Mesendoderm (in vitro differentiated cells): Measurements from ENCODE around the gene PBRM1.

Source experiments
- DNase-seq: peaks from one replicate; pipeline ENCODE4 v3.0.0; 2013
- H2AK5ac ChIP-seq: 2 replicates; pipeline ENCODE4 v1.6.1; 2013; ENCODE audit warnings: low read length, inconsistent platforms
- H2BK120ac ChIP-seq: 2 replicates; pipeline ENCODE4 v1.6.1; 2013; ENCODE audit warnings: low read depth, mild to moderate bottlenecking, low read length, moderate library complexity, mixed read lengths
- H2BK15ac ChIP-seq: replicated peaks from 2 replicates; pipeline ENCODE4 v1.6.1; 2013; ENCODE audit warnings: low read depth, mild to moderate bottlenecking, moderate library complexity
- H2BK5ac ChIP-seq: 2 replicates; pipeline ENCODE4 v1.6.1; 2013; ENCODE audit warnings: low read length, inconsistent platforms
- H3K18ac ChIP-seq: 2 replicates; pipeline ENCODE4 v1.6.1; 2013; ENCODE audit warnings: mild to moderate bottlenecking, low read length, mixed read lengths
- H3K23ac ChIP-seq: one replicate; pipeline ENCODE4 v1.6.1; 2013; ENCODE audit warnings: low read length
- H3K27ac ChIP-seq: 2 replicates; pipeline ENCODE4 v1.5.1; 2013; ENCODE audit warnings: low read depth, mild to moderate bottlenecking, inconsistent platforms, low read length, moderate library complexity
- H3K27me3 ChIP-seq: 2 replicates; pipeline ENCODE4 v1.6.1; 2013; ENCODE audit warnings: low read length, control low read depth, mild to moderate bottlenecking, inconsistent platforms; ENCODE audit not compliant: insufficient read depth, poor library complexity
- H3K36me3 ChIP-seq: 2 replicates; pipeline ENCODE4 v1.6.1; 2013; ENCODE audit warnings: low read length, inconsistent platforms; ENCODE audit not compliant: control insufficient read depth, insufficient read depth
- H3K4ac ChIP-seq: one replicate; pipeline ENCODE4 v1.6.1; 2013; ENCODE audit warnings: low read depth, mild to moderate bottlenecking, low read length, moderate library complexity
- H3K4me1 ChIP-seq: 2 replicates; pipeline ENCODE4 v1.6.1; 2013; ENCODE audit warnings: low read depth, low read length, inconsistent platforms; ENCODE audit not compliant: control insufficient read depth
- H3K4me2 ChIP-seq: 2 replicates; pipeline ENCODE4 v1.6.1; 2013; ENCODE audit warnings: low read length
- H3K4me3 ChIP-seq: 2 replicates; pipeline ENCODE4 v1.5.1; 2013; ENCODE audit warnings: mild to moderate bottlenecking, low read length
- H3K56ac ChIP-seq: one replicate; pipeline ENCODE4 v1.6.1; 2013; ENCODE audit warnings: low read length
- H3K79me1 ChIP-seq: 2 replicates; pipeline ENCODE4 v1.6.1; 2013; ENCODE audit warnings: low read length, inconsistent platforms
- H3K79me2 ChIP-seq: 2 replicates; pipeline ENCODE4 v1.6.1; 2013; ENCODE audit warnings: mild to moderate bottlenecking, low read length; ENCODE audit not compliant: control insufficient read depth, insufficient read depth
- H3K9ac ChIP-seq: 2 replicates; pipeline ENCODE4 v1.6.1; 2013; ENCODE audit warnings: low read length, inconsistent platforms
- H4K5ac ChIP-seq: one replicate; pipeline ENCODE4 v1.6.1; 2013; ENCODE audit warnings: low read length
- H4K8ac ChIP-seq: one replicate; pipeline ENCODE4 v1.6.1; 2013; ENCODE audit warnings: low read depth, mild to moderate bottlenecking, control low read depth, low read length, moderate library complexity
- WGBS: extraction: QIAGEN DNeasy Blood & Tissue Kit; methylation state at CpG from one replicate; pipeline ENCODE4 v1.1.7; 2013; ENCODE audit warnings: low lambda C conversion rate, missing lambda C conversion rate; ENCODE audit not compliant: insufficient coverage; ENCODE audit errors: extremely low coverage; 5-methylcytosine and 5-hydroxymethylcytosine counted together

PBRM1 gene

DNA sequence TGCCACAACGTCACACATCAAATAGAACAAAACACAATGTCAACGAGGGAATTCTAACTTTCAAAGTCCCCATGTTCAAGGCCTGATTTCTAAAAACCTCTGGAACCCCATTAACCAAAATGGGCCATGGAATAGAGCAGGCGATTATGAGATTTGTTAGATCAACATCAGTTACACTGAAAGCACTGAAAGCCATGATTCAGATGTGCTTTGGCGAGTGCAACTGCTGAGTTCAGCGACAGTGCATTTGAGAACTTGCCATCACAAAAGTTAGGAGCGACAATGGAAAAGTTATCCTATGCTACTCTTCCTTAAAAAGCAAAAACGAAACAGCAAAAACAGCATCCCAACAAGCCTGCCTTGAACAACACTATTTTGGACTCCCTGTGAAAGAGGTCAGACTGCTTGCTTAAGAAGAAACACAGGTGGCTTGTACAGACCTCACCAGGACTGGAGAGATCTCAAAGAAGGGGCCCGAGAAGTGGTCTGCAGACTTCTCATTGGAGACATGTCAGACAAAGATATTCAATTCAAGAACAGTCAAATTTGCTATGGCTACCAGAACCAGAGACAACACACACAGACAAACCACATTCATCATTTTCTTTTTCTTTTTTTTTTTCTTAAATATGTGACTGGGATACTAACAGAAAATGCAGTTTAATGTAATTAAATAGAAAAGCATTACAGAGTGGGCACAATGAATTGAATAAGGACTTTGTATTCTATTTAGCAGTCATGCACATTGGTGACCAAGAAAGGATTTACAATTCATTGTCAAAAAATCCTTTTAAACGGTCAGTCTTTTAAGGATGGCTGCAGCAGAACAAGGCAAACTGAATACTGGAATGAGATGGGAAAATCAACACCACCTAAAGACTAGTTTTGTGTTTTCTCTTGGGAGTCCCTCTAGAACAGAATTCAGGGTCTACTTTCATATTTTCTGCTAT lies 128.4 kb downstream of the PBRM1 start:
- Histone ChIP-seq H3K4me2 (no peak overlapping the region), H3K79me1 (no peaks in the 10 kb centered on the region), H2AK5ac (no peak overlapping the region), H4K5ac (no peak overlapping the region), H3K4me1 (no peaks in the 10 kb centered on the region), H2BK5ac (no peak overlapping the region), H2BK15ac (no peak overlapping the region), H3K4me3 (no peak overlapping the region), H3K18ac (no peak overlapping the region), H3K27ac (no peak overlapping the region), H3K79me2 (no peaks in the 10 kb centered on the region), H4K8ac (no peak overlapping the region), H3K27me3 (no peaks in the 10 kb centered on the region), H2BK120ac (no peak overlapping the region), H3K9ac (no peak overlapping the region), H3K4ac (no peak overlapping the region), H3K56ac (no peak overlapping the region), H3K23ac (peak overlapping the region; percentile 59), H3K36me3 (peaks cover 8% of the 10 kb centered on the region)
- no peak for DNase-seq
- WGBS = no CpG with 5 or more reads among the region's 9 CpGs

DNA sequence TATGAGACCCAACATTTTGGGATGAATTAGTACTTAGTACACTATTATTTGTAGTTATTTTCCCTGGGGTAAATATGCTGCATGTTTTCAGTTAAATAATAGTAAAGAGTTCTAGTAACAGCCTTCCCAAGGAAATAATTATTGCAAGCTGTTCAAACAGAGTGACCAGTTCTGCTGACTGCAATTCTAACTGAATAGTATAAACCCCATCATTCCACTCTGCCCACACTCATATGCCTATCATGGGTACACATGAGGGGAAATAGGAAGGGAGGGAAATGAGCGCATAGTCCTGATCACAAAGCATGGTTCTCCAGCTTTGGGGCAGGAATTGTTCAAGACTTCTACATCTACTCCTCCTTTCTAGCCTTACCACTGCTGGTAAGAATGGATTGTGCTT lies 130.7 kb downstream of the PBRM1 start:
- no peak overlapping the region for H3K56ac ChIP-seq
- H3K4me3 ChIP-seq = no peak overlapping the region
- H3K4me1 ChIP-seq = no peaks in the 10 kb centered on the region
- H2BK15ac ChIP-seq = no peak overlapping the region
- no peak overlapping the region for H2BK120ac ChIP-seq
- no peak overlapping the region for H3K23ac ChIP-seq
- H3K27ac ChIP-seq = no peak overlapping the region
- no peaks in the 10 kb centered on the region for H3K27me3 ChIP-seq
- H2BK5ac ChIP-seq = no peak overlapping the region
- no peak overlapping the region for H3K4me2 ChIP-seq
- no peak overlapping the region for H4K5ac ChIP-seq
- H3K79me1 ChIP-seq = no peaks in the 10 kb centered on the region
- WGBS = no CpG with 5 or more reads among the region's 1 CpG
- H3K9ac ChIP-seq = no peak overlapping the region
- no peak overlapping the region for H2AK5ac ChIP-seq
- DNase-seq = no peak
- H3K79me2 ChIP-seq = no peaks in the 10 kb centered on the region
- H3K36me3 ChIP-seq = peaks cover 7% of the 10 kb centered on the region
- no peak overlapping the region for H4K8ac ChIP-seq
- no peak overlapping the region for H3K4ac ChIP-seq
- H3K18ac ChIP-seq = no peak overlapping the region

DNA sequence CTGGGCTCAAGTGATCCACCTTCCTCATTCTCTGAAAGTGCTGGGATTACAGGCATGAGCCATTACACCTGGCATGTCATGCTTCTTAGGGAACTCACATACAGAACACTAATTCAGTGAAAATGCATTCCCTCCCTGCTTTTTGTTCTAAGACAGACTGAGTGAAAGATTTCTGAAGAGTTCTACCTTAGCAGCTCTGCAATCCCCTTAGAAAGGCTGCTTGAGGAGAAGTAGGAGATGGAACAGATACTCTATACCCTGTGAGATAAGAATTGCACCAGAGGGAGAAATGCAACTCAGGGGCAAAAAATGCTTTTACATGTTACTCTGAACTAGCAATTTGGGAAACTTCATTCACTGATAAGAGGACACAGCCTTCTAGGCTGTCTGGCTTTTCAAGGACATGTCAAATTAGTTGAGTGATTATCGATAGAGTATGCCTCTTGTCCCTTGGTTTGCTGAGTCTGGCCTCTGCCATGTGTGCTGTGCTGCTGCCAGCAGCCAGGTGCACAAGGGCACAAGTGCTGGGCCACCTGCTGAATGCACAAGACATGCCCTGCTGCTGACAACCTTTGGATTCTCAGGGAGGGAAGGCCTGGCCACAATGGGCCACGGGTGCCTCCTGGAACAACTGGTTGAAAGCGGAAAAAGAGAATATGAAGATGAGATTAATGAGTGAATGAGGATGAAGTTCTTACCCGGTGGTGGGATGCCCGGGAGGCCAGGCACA lies 131.5 kb downstream of the PBRM1 start:
- Histone ChIP-seq H2BK120ac (no peak overlapping the region), H3K23ac (no peak overlapping the region), H3K79me1 (no peaks in the 10 kb centered on the region), H2BK5ac (no peak overlapping the region), H3K36me3 (peaks cover 7% of the 10 kb centered on the region), H4K5ac (no peak overlapping the region), H2BK15ac (no peak overlapping the region), H3K4ac (no peak overlapping the region), H3K4me3 (no peak overlapping the region), H3K18ac (no peak overlapping the region), H3K79me2 (no peaks in the 10 kb centered on the region), H3K27me3 (no peaks in the 10 kb centered on the region), H3K27ac (no peak overlapping the region), H3K4me2 (no peak overlapping the region), H3K56ac (no peak overlapping the region), H3K9ac (no peak overlapping the region), H3K4me1 (no peaks in the 10 kb centered on the region), H4K8ac (no peak overlapping the region), H2AK5ac (no peak overlapping the region)
- no CpG with 5 or more reads among the region's 5 CpGs for WGBS
- no peak for DNase-seq

DNA sequence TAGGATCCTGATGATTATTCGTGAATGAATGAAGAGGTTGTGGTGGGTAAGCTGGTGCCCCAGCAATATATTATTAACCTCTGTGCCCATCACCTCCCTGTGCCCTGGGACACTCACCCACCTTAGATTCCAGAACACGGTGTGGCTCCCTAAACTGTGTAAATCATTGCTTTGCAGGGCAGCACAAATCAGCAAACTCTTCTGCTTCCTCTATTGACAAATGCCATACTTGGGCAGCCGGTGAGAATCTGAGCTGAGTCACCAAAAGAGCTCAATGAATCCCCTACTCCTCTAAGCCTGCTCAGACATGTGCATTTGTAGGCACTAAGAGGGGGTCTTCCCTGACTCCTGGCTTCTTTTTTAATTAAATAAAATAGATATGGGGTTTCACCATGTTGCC lies 133.6 kb downstream of the PBRM1 start:
- Histone ChIP-seq H4K8ac (no peak overlapping the region), H3K23ac (no peak overlapping the region), H2AK5ac (no peak overlapping the region), H3K4ac (no peak overlapping the region), H2BK120ac (no peak overlapping the region), H2BK5ac (no peak overlapping the region), H3K4me1 (no peaks in the 10 kb centered on the region), H3K79me2 (no peaks in the 10 kb centered on the region), H3K27ac (no peak overlapping the region), H3K36me3 (peaks cover 7% of the 10 kb centered on the region), H2BK15ac (no peak overlapping the region), H3K79me1 (no peaks in the 10 kb centered on the region), H3K9ac (no peak overlapping the region), H3K4me2 (no peak overlapping the region), H3K18ac (no peak overlapping the region), H3K56ac (no peak overlapping the region), H3K4me3 (no peak overlapping the region), H4K5ac (no peak overlapping the region), H3K27me3 (no peaks in the 10 kb centered on the region)
- DNase-seq = no peak
- WGBS = no CpG with 5 or more reads among the region's 3 CpGs

DNA sequence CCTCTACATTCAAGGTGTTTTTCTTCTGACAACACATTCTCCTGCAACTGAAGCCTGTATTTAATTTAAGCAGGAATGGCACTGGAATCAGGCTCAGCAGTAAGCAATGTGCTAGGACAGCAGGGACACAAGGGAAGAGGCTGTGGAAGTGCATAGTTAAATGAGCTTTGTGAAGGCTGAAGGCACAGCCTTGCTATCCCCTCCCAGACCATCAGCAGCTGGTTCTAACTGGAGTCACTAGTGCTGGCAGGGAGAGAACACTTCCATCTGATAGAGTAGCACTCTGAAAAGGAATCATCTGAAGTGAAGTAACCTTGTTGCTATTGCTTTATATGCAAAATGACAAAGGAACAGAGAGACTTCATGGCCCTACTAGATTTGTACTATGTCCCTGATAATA lies 134.6 kb downstream of the PBRM1 start:
- no peak overlapping the region for H3K56ac ChIP-seq
- H3K9ac ChIP-seq = no peak overlapping the region
- H3K18ac ChIP-seq = no peak overlapping the region
- no peaks in the 10 kb centered on the region for H3K79me2 ChIP-seq
- no peaks in the 10 kb centered on the region for H3K27me3 ChIP-seq
- no peak overlapping the region for H2AK5ac ChIP-seq
- H3K27ac ChIP-seq = no peak overlapping the region
- peaks cover 8% of the 10 kb centered on the region for H3K36me3 ChIP-seq
- H2BK5ac ChIP-seq = no peak overlapping the region
- no peak overlapping the region for H4K5ac ChIP-seq
- no peak overlapping the region for H2BK15ac ChIP-seq
- H2BK120ac ChIP-seq = no peak overlapping the region
- H3K79me1 ChIP-seq = no peaks in the 10 kb centered on the region
- no peak overlapping the region for H3K4ac ChIP-seq
- H3K4me3 ChIP-seq = no peak overlapping the region
- no peak overlapping the region for H3K4me2 ChIP-seq
- H3K23ac ChIP-seq = no peak overlapping the region
- H3K4me1 ChIP-seq = no peaks in the 10 kb centered on the region
- no peak overlapping the region for H4K8ac ChIP-seq
- DNase-seq = no peak
